22Rv1 (cell line): ENCODE measurements around the gene IFRD1.

ENCODE experiments used
- H3K27ac ChIP-seq: fragments of 450-650 bp; 2 replicates; pipeline ENCODE4 v1.5.1; 2017
- CTCF ChIP-seq: fragments of 450-650 bp; IDR thresholded peaks from 2 replicates; pipeline ENCODE4 v1.5.1; 2017; ENCODE audit warnings: mild to moderate bottlenecking
- ZFX ChIP-seq: fragments of 450-650 bp; IDR thresholded peaks from 2 replicates; pipeline ENCODE4 v1.6.1; 2017; ENCODE audit warnings: antibody characterized with exemption, borderline replicate concordance

Gene IFRD1

GRCh38 chr7:112439476-112439875 is 10.8 kb upstream of the IFRD1 start:
- TF ChIP-seq CTCF (no peak), ZFX (no peak)
- H3K27ac ChIP-seq, result no peak overlapping the region

- TF ChIP-seq ZFX (no peak), CTCF (no peak)
- H3K27ac ChIP-seq, result no peak overlapping the region
Observed at GRCh38 chr7:112442210-112442609, 8.1 kb upstream of the IFRD1 start.

GRCh38 chr7:112444505-112444904 is 5.8 kb upstream of the IFRD1 start:
- TF ChIP-seq CTCF (no peak), ZFX (no peak)
- H3K27ac ChIP-seq, result no peak overlapping the region

- no peak overlapping the region for H3K27ac ChIP-seq
- TF ChIP-seq CTCF (no peak), ZFX (no peak)
Observed at GRCh38 chr7:112446431-112446830, 3.8 kb upstream of the IFRD1 start.

- H3K27ac ChIP-seq, result no peak overlapping the region
- no peak for TF ChIP-seq CTCF
- TF ChIP-seq ZFX, result no peak
Observed at GRCh38 chr7:112447406-112447805, 2.9 kb upstream of the IFRD1 start.

- no peak for TF ChIP-seq ZFX
- no peak for TF ChIP-seq CTCF
- H3K27ac ChIP-seq, result no peak overlapping the region
Observed at GRCh38 chr7:112448381-112448780, 1.9 kb upstream of the IFRD1 start.

GRCh38 chr7:112448891-112449290 is 1.4 kb upstream of the IFRD1 start:
- H3K27ac ChIP-seq, result peak overlapping the region; percentile 86; the same call in 1 of the 2 replicates
- TF ChIP-seq CTCF (no peak), ZFX (no peak)

GRCh38 chr7:112449353-112449752 is 907 bp upstream of the IFRD1 start:
- TF ChIP-seq CTCF, result no peak
- TF ChIP-seq ZFX, result no peak
- peak overlapping the region; percentile 86 for H3K27ac ChIP-seq
